ENCODE measurements around the gene SLC46A1. TPM values are rescaled to one million over a fixed set of nuclear protein-coding genes. Genes with fewer than 3 reads are reported as not detected.

SLC46A1 gene
- total RNA-seq, 3 donors from 2014 or later = 4.8 to 5.3 (median 4.9) TPM

- no peak for ATAC-seq
- H3K4me1 Mint-ChIP-seq (ENCODE audit: low read depth) = no peaks in the 10 kb centered on the region
- no peaks in the 10 kb centered on the region for H3K9me3 Mint-ChIP-seq
- H3K27me3 Mint-ChIP-seq (ENCODE audit: low read depth) = no peaks in the 10 kb centered on the region
- no peak for DNase-seq
- peaks cover 10% of the 10 kb centered on the region for H3K36me3 Mint-ChIP-seq (ENCODE audit: insufficient read depth)
- no peak overlapping the region for H3K4me3 Mint-ChIP-seq
Observed at GRCh38 chr17:28365487-28365886, 40.5 kb downstream of the SLC46A1 start.

GRCh38 chr17:28364665-28365363 lies 41.2 kb downstream of the SLC46A1 start, which contains the start of gene SEBOX:
Gene SEBOX, minus strand, starts transcription at chr17:28365199. Its CDS starts 48 bp downstream, at chr17:28365151.
- H3K27me3 Mint-ChIP-seq (ENCODE audit: low read depth) = no peaks in the 10 kb centered on the region
- no peaks in the 10 kb centered on the region for H3K4me1 Mint-ChIP-seq (ENCODE audit: low read depth)
- no peak for DNase-seq
- peaks cover 12% of the 10 kb centered on the region for H3K36me3 Mint-ChIP-seq (ENCODE audit: insufficient read depth)
- H3K9me3 Mint-ChIP-seq = no peaks in the 10 kb centered on the region
- H3K4me3 Mint-ChIP-seq = no peak within 1 kb of the TSS
- ATAC-seq = no peak

GRCh38 chr17:28363776-28364650 lies 42.0 kb downstream of the SLC46A1 start:
- Mint-ChIP-seq H3K4me3 (no peak overlapping the region), H3K9me3 (no peaks in the 10 kb centered on the region), H3K36me3 (ENCODE audit: insufficient read depth) (peaks cover 12% of the 10 kb centered on the region), H3K27me3 (ENCODE audit: low read depth) (no peaks in the 10 kb centered on the region), H3K4me1 (ENCODE audit: low read depth) (peaks cover 3% of the 10 kb centered on the region)
- no peak for ATAC-seq
- DNase-seq = no peak

GRCh38 chr17:28363186-28363585 lies 42.8 kb downstream of the SLC46A1 start:
- Mint-ChIP-seq H3K4me3 (no peak overlapping the region), H3K36me3 (ENCODE audit: insufficient read depth) (peaks cover 12% of the 10 kb centered on the region), H3K4me1 (ENCODE audit: low read depth) (peaks cover 6% of the 10 kb centered on the region), H3K9me3 (no peaks in the 10 kb centered on the region), H3K27me3 (ENCODE audit: low read depth) (no peaks in the 10 kb centered on the region)
- DNase-seq = no peak
- ATAC-seq = no peak

- Mint-ChIP-seq H3K4me1 (ENCODE audit: low read depth) (peaks cover 30% of the 10 kb centered on the region), H3K9me3 (no peaks in the 10 kb centered on the region), H3K27me3 (ENCODE audit: low read depth) (no peaks in the 10 kb centered on the region), H3K4me3 (peak overlapping the region; percentile 96), H3K36me3 (ENCODE audit: insufficient read depth) (peaks cover 30% of the 10 kb centered on the region)
- DNase-seq = no peak
- no peak for ATAC-seq
Observed at GRCh38 chr17:28357901-28358197, 48.2 kb downstream of the SLC46A1 start.

- H3K36me3 Mint-ChIP-seq (ENCODE audit: insufficient read depth) = peaks cover 30% of the 10 kb centered on the region
- H3K9me3 Mint-ChIP-seq = no peaks in the 10 kb centered on the region
- peaks cover 30% of the 10 kb centered on the region for H3K4me1 Mint-ChIP-seq (ENCODE audit: low read depth)
- peak within 1 kb of the TSS; percentile 96 for H3K4me3 Mint-ChIP-seq
- DNase-seq = peak; percentile 94
- ATAC-seq = peak; percentile 99
- H3K27me3 Mint-ChIP-seq (ENCODE audit: low read depth) = no peaks in the 10 kb centered on the region
Observed at GRCh38 chr17:28357061-28357900, 48.7 kb downstream of the SLC46A1 start, which contains the start of gene POLDIP2. Gene POLDIP2, minus strand, starts transcription at chr17:28357527. Its CDS starts 79 bp downstream, at chr17:28357448.

- peaks cover 5% of the 10 kb centered on the region for H3K4me1 Mint-ChIP-seq (ENCODE audit: low read depth)
- no peak overlapping the region for H3K4me3 Mint-ChIP-seq
- no peaks in the 10 kb centered on the region for H3K9me3 Mint-ChIP-seq
- H3K27me3 Mint-ChIP-seq (ENCODE audit: low read depth) = no peaks in the 10 kb centered on the region
- DNase-seq = no peak
- H3K36me3 Mint-ChIP-seq (ENCODE audit: insufficient read depth) = peaks cover 45% of the 10 kb centered on the region
- no peak for ATAC-seq
Observed at GRCh38 chr17:28350271-28350670, 55.7 kb downstream of the SLC46A1 start.

GRCh38 chr17:28348979-28349378 lies 57.0 kb downstream of the SLC46A1 start:
- Mint-ChIP-seq H3K9me3 (no peaks in the 10 kb centered on the region), H3K4me3 (no peak overlapping the region), H3K36me3 (ENCODE audit: insufficient read depth) (peaks cover 42% of the 10 kb centered on the region), H3K4me1 (ENCODE audit: low read depth) (no peaks in the 10 kb centered on the region), H3K27me3 (ENCODE audit: low read depth) (no peaks in the 10 kb centered on the region)
- no peak for ATAC-seq
- no peak for DNase-seq

GRCh38 chr17:28347261-28347891 lies 58.6 kb downstream of the SLC46A1 start:
- no peaks in the 10 kb centered on the region for H3K9me3 Mint-ChIP-seq
- no peak for ATAC-seq
- peaks cover 43% of the 10 kb centered on the region for H3K36me3 Mint-ChIP-seq (ENCODE audit: insufficient read depth)
- no peak for DNase-seq
- H3K4me3 Mint-ChIP-seq = no peak overlapping the region
- H3K4me1 Mint-ChIP-seq (ENCODE audit: low read depth) = no peaks in the 10 kb centered on the region
- no peaks in the 10 kb centered on the region for H3K27me3 Mint-ChIP-seq (ENCODE audit: low read depth)

GRCh38 chr17:28346746-28347246 lies 59.2 kb downstream of the SLC46A1 start:
- H3K27me3 Mint-ChIP-seq (ENCODE audit: low read depth) = no peaks in the 10 kb centered on the region
- DNase-seq (no peak), ATAC-seq (no peak)
- H3K9me3 Mint-ChIP-seq = no peaks in the 10 kb centered on the region
- H3K4me3 Mint-ChIP-seq = no peak overlapping the region
- peaks cover 44% of the 10 kb centered on the region for H3K36me3 Mint-ChIP-seq (ENCODE audit: insufficient read depth)
- no peaks in the 10 kb centered on the region for H3K4me1 Mint-ChIP-seq (ENCODE audit: low read depth)

- peaks cover 42% of the 10 kb centered on the region for H3K36me3 Mint-ChIP-seq (ENCODE audit: insufficient read depth)
- no peaks in the 10 kb centered on the region for H3K4me1 Mint-ChIP-seq (ENCODE audit: low read depth)
- ATAC-seq (no peak), DNase-seq (no peak)
- H3K4me3 Mint-ChIP-seq = no peak overlapping the region
- no peaks in the 10 kb centered on the region for H3K27me3 Mint-ChIP-seq (ENCODE audit: low read depth)
- no peaks in the 10 kb centered on the region for H3K9me3 Mint-ChIP-seq
Observed at GRCh38 chr17:28346199-28346580, 59.8 kb downstream of the SLC46A1 start.

GRCh38 chr17:28345419-28346198 lies 60.4 kb downstream of the SLC46A1 start:
- no peak overlapping the region for H3K4me3 Mint-ChIP-seq
- peaks cover 37% of the 10 kb centered on the region for H3K36me3 Mint-ChIP-seq (ENCODE audit: insufficient read depth)
- ATAC-seq (no peak), DNase-seq (no peak)
- H3K4me1 Mint-ChIP-seq (ENCODE audit: low read depth) = no peaks in the 10 kb centered on the region
- no peaks in the 10 kb centered on the region for H3K27me3 Mint-ChIP-seq (ENCODE audit: low read depth)
- no peaks in the 10 kb centered on the region for H3K9me3 Mint-ChIP-seq

All from activated T-cell treated with anti-CD3 and anti-CD28 coated beads, Interleukin-2, amount 50 U/mL, for 4 hours (primary cell).